Lung (tissue), 12 donors: Measurements from ENCODE around the gene CLN3. TPM values are rescaled to one million over a fixed set of nuclear protein-coding genes. Genes with fewer than 3 reads are reported as not detected.
"Not testable (repeated sequence)": the region's sequence is repeated elsewhere in the genome, so short reads cannot be mapped to it uniquely, and the experiment has no call there.

Experiments
- ATAC-seq: fragments of 200-7000 bp; cut with Tn5 transposase; one replicate; pipeline ENCODE4 v1.9.1; 2020; ENCODE audit warnings: moderate number of reproducible peaks; ENCODE audit not compliant: insufficient read depth, low FRiP score
- DNase-seq, 3 donors: peaks; one replicate each; pipeline ENCODE4 v3.0.0-alpha.2; 2013 to 2017
- H3K27ac ChIP-seq, 2 donors: one replicate each; pipeline ENCODE4 v1.5.1; 2013; ENCODE audit warnings: mild to moderate bottlenecking in 2 of 2, moderate library complexity in 2 of 2, control low read depth in 1 of 2, inconsistent platforms in 1 of 2, low read depth in 1 of 2, low read length in 1 of 2
- H3K27me3 ChIP-seq, 3 donors: one replicate each; pipeline ENCODE4 v1.5.1; 2013; ENCODE audit warnings: low read length in 2 of 3; ENCODE audit not compliant: control insufficient read depth in 3 of 3, insufficient read depth in 3 of 3
- H3K36me3 ChIP-seq, 4 donors: one replicate each; pipeline ENCODE4 v1.5.1; 2013; ENCODE audit warnings: low read length in 4 of 4, mild to moderate bottlenecking in 1 of 4, moderate library complexity in 1 of 4; ENCODE audit not compliant: control insufficient read depth in 4 of 4, insufficient read depth in 4 of 4
- H3K4me1 ChIP-seq, 5 donors: one replicate each; pipeline ENCODE4 v1.5.1; 2013; ENCODE audit warnings: low read length in 5 of 5, mild to moderate bottlenecking in 2 of 5, moderate library complexity in 1 of 5; ENCODE audit not compliant: control insufficient read depth in 5 of 5, insufficient read depth in 5 of 5
- H3K4me3 ChIP-seq: one replicate; pipeline ENCODE4 v1.5.1; 2013; ENCODE audit warnings: mild to moderate bottlenecking, control low read depth, moderate library complexity
- H3K9ac ChIP-seq, 2 donors: one replicate each; pipeline ENCODE4 v1.5.1; 2013; ENCODE audit warnings: low read length in 2 of 2, control low read depth in 1 of 2; ENCODE audit not compliant: insufficient read depth in 1 of 2
- H3K9me3 ChIP-seq, 4 donors: one replicate each; pipeline ENCODE4 v1.5.1; 2013; ENCODE audit warnings: low read length in 3 of 4, mild to moderate bottlenecking in 1 of 4, moderate library complexity in 1 of 4; ENCODE audit not compliant: control insufficient read depth in 4 of 4, insufficient read depth in 3 of 4
- WGBS, 2 donors: extraction: QIAGEN DNeasy Blood & Tissue Kit; methylation state at CpG; one replicate each; pipeline ENCODE4 v1.1.7; 2013; 5-methylcytosine and 5-hydroxymethylcytosine counted together
- polyA plus RNA-seq, 2 donors: library from polyadenylated mRNA; stranded (reverse); fragments of 200-250 nt; gene quantifications; one replicate each; pipeline ENCODE4 v1.2.1, GENCODE V29; 2013
- total RNA-seq, 2 donors: library from RNA; depleted of rRNA in 1 of 2; stranded (reverse); fragments of >200 nt in 1 of 2; gene quantifications; one replicate each; pipeline ENCODE4 v1.2.1, GENCODE V29; 2014 to 2021
- TF ChIP-seq, protein P1 (sequence below): IDR thresholded peaks from 2 replicates; pipeline ENCODE4 v1.5.1; 2012; ENCODE audit warnings: mild to moderate bottlenecking; ENCODE audit errors: control extremely low read depth, extremely low read depth
- donor health status: control.
- donor health status: control.
- donor health status: Bipolar disorder and iron deficiency.
- donor health status: healthy.
- donor health status: DM: yes; HTN: yes; CAD: no.

CLN3 gene
- total and polyA plus RNA-seq, 4 donors = 42.4 to 64.8 (median 56.2) TPM

DNA sequence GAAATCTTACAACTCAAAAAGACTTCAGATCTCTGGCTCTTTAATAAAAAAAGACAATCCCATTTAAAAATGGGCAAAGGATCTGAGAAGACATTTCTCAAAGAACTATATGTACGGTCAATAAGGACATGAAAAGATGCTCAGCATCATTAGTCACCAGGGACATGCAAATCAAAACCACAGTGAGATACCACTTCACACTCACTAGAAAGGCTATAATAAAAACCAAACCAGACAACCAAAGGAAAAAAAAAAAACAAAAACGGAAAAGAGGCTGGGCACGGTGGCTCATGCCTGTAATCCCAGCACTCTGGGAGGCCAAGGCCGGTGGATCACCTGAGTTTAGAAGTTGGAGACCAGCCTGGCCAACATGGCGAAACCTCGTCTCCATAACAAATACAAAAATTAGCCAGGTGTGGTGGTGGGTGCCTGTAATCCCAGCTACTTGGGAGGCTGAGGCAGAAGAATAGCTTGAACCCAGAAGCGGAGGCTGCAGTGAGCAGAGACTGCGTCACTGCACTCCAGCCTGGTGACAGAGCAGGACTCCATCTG is 18.1 kb downstream of the CLN3 start:
- peaks cover 1 to 32% (median 5%) of the 10 kb centered on the region in 4 donors for H3K36me3 ChIP-seq
- H3K9ac ChIP-seq = no peak overlapping the region
- TF ChIP-seq, protein P1, sequence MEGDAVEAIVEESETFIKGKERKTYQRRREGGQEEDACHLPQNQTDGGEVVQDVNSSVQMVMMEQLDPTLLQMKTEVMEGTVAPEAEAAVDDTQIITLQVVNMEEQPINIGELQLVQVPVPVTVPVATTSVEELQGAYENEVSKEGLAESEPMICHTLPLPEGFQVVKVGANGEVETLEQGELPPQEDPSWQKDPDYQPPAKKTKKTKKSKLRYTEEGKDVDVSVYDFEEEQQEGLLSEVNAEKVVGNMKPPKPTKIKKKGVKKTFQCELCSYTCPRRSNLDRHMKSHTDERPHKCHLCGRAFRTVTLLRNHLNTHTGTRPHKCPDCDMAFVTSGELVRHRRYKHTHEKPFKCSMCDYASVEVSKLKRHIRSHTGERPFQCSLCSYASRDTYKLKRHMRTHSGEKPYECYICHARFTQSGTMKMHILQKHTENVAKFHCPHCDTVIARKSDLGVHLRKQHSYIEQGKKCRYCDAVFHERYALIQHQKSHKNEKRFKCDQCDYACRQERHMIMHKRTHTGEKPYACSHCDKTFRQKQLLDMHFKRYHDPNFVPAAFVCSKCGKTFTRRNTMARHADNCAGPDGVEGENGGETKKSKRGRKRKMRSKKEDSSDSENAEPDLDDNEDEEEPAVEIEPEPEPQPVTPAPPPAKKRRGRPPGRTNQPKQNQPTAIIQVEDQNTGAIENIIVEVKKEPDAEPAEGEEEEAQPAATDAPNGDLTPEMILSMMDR = no peak
- no peak overlapping the region for H3K27ac ChIP-seq
- no peaks in the 10 kb centered on the region for H3K27me3 ChIP-seq
- DNase-seq (no peak), ATAC-seq (no peak)
- no peak overlapping the region for H3K4me3 ChIP-seq
- WGBS, 2 donors = 92 to 93% methylated on average over 8 of the region's 8 CpGs
- H3K9me3 ChIP-seq = no peaks in the 10 kb centered on the region
- no peaks in the 10 kb centered on the region for H3K4me1 ChIP-seq

DNA sequence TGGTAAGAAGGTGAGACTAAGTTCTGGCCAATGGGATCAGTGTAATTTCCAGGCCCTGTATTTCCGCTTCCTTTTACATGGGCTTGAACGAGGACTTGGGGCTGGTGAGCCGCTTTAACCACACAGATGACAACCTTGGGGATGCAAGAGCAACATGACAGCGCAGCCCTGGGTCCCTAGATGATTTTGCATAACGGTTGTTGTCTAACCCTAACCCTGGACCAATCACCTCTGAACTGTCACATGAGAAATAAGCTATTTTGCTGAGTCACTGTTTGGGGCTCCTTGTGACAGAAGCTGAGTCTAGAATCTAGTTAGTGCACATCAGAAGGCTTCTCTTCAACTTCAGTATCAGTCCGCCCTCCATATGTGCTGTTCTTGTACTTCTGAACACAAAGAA is 44.8 kb downstream of the CLN3 start:
- H3K9ac ChIP-seq, H3K36me3 ChIP-seq, H3K9me3 ChIP-seq, H3K27ac ChIP-seq, DNase-seq, H3K27me3 ChIP-seq, H3K4me3 ChIP-seq, ATAC-seq, H3K4me1 ChIP-seq: not testable (repeated sequence)
- WGBS, 2 donors = no CpG with 5 or more reads among the region's 6 CpGs

DNA sequence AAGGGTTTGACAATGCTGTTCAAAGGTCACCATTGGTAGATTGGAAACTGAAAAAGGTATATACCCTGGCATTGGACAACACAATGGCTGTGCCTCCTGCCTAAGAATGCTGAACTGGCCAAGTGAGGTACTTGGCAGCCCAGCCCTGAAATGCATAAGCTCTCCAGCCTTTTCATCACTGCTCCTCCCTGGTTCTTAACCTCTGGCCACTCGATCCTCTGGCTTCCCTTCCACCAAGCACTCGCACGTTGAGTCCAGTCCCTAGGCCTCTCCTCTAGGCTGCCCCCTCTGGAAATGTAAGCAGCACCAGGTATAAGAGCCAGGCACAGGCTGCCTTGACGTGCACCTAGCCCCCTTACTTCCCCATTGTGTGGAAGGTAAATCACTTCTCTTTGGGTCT is 45.5 kb downstream of the CLN3 start:
- H3K36me3 ChIP-seq, H3K27ac ChIP-seq, H3K27me3 ChIP-seq, DNase-seq, ATAC-seq, H3K9ac ChIP-seq, H3K4me1 ChIP-seq, H3K4me3 ChIP-seq, H3K9me3 ChIP-seq: not testable (repeated sequence)
- no CpG with 5 or more reads among the region's 4 CpGs for WGBS, 2 donors

DNA sequence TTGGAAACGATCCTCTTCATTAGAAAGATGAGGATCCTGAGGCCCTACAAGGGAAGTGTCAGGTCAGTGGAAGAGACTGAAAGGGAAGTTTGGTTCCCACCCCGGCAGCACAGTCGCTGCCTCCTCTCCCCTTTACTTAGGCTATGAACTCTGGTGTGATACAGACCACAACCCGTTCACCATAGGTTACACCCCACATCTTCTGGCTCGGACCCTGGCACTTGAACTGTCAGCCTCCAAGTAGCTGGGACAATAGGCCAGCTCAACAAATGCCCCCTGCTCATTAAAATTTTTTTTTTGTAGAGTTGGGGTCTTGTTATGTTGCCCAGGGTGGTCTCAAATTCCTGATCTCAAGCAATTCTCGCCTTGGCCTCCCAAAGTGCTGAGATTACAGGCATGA is 47.9 kb downstream of the CLN3 start:
- H3K4me3 ChIP-seq, H3K9me3 ChIP-seq, H3K9ac ChIP-seq, H3K36me3 ChIP-seq, H3K27me3 ChIP-seq, H3K4me1 ChIP-seq, DNase-seq, ATAC-seq, H3K27ac ChIP-seq: not testable (repeated sequence)
- 89 to 93% methylated on average over 3 of the region's 6 CpGs for WGBS, 2 donors

DNA sequence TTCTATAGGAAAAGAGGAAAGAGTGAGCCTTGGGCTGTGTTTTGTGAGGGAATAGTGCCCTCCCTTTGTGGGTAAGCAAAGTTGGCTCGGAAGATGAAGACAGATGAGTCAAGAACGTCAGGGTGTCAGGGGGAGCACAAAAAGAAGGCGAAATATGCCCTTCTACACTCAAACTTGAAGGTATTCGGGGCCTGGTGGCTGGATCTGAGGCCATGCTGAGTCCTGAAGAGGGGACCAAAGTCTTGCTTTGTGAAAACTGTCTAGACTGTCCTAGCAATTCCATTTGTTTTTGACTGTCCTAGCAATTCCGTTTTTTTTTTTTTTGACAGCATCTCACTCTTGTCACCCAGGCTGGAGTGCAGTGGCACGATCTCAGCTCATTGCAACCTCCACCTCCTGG is 53.0 kb downstream of the CLN3 start:
- not testable (repeated sequence) for H3K27me3 ChIP-seq, DNase-seq, H3K4me1 ChIP-seq, H3K36me3 ChIP-seq, ATAC-seq, H3K4me3 ChIP-seq, H3K27ac ChIP-seq, H3K9me3 ChIP-seq, H3K9ac ChIP-seq
- WGBS, 2 donors = 94 to 96% methylated on average over 3 of the region's 6 CpGs

DNA sequence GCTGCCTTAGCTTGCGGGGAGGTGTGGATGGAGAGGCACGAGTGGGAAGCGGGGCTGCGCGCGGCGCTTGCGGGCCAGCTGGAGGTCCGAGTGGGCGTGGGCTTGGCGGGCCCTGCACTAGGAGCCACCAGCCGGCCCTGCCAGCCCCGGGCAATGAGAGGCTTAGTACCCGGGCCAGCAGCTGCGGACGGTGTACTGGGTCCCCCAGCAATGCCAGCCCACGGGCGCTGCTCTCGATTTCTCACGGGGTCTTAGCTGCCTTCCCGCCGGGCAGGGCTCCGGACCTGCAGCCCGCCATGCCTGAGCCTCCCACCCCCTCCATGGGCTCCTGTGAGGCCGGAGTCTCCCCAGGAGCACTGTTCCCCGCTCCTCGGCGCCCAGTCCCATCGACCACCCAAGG is 56.5 kb downstream of the CLN3 start:
- H3K27ac ChIP-seq, H3K9me3 ChIP-seq, H3K9ac ChIP-seq, H3K4me1 ChIP-seq, ATAC-seq, H3K4me3 ChIP-seq, DNase-seq, H3K27me3 ChIP-seq, H3K36me3 ChIP-seq: not testable (repeated sequence)
- WGBS, 2 donors = 98 to 100% methylated on average over 3 to 19 of the region's 29 CpGs
